SHP77 (cell line): ENCODE data around the gene RTRAF.

Source experiments
- DNase-seq, 2 experiments: peaks; one replicate each; lab custom pipeline; 2025; lab: John Stamatoyannopoulos, UW

Gene RTRAF

GRCh38 chr14:51996148-51996746 is 6.9 kb downstream of the RTRAF start:
- DNase-seq, result no peak

DNA sequence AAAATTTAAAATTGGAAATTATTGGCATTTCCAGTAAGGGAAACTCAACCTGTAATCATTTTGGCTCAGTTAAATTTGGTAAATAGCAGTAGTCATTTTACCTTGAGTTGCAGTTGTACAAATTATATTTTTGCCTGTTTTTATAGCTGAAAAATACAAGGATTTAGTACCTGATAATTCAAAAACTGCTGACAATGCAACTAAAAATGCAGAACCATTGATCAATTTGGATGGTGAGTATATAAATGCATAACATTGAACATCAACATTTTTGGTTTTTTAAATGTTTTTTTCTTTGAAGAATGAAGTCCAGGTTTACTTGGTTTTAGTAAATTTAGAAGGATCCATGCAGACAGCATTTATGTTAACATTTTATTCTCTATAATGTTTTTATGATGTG is 9.0 kb downstream of the RTRAF start:
- no peak for DNase-seq

DNA sequence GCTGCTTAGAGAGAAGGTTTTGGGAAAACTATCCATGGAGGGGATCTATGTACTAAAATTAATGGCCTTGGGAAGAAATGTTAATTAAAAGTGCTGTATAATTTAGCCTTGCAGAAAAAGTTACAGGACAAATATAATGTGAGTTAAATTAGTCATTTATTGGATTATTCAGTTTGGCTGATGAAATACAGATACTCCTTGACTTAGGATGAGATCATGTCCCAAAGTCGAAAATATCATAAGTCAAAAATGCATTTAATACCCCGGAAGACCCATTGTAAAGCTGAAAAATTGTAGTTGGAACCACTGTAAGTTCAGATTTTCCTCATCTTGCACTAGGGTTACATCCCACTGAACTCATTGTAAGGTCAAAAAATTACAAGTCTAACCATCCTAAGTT is 9.7 kb downstream of the RTRAF start:
- no peak for DNase-seq

DNA sequence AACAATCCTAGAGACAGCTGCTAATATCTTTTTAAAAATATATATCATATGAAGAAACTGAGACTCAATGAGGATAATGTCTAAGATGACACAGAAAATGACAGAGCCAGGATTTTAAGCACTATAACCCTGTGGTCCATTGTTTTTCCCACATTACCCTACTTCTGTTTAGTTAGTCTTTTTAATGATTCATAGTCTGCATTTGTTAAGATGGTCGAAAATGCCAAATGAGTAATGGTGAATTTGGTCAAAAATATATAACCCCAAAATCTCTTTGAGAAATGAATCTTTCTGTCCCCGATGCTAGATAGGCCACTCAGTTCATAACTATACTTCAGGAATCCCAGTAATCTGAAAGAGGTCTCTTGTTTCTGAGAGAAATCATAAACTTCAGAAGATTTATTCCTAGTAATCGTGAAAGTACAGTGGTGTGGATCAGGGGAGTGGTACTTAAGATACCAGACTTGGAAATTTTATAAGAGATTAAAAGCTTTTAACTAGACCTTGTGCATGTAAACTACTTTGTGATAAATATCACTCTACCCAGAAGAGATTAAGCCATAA is 10.8 kb downstream of the RTRAF start:
- no peak for DNase-seq

GRCh38 chr14:52000696-52001095 is 11.3 kb downstream of the RTRAF start:
- DNase-seq, result no peak

DNA sequence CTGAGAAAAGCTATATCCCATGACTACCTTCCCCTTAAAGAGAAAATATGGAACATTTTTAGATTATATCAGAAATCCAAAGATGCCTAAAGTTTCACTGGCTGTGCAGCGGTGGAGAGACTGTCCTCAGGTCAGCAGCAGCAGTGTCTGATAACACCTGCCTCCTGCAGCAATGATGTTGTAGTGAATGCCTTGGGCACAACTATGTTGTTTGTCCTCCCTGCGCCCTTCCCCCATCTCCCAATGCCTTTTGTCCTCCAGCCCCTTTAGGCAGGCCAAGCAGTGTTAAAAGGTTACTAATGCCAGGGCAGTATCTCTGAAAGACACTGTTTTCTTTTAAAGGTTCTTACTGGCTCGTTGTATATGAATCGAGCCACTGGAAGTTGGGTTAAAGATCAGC is 13.2 kb downstream of the RTRAF start:
- no peak for DNase-seq

- no peak for DNase-seq
Observed at GRCh38 chr14:52003324-52003723, 14.0 kb downstream of the RTRAF start.

GRCh38 chr14:52005625-52006024 is 16.3 kb downstream of the RTRAF start:
- no peak for DNase-seq

DNA sequence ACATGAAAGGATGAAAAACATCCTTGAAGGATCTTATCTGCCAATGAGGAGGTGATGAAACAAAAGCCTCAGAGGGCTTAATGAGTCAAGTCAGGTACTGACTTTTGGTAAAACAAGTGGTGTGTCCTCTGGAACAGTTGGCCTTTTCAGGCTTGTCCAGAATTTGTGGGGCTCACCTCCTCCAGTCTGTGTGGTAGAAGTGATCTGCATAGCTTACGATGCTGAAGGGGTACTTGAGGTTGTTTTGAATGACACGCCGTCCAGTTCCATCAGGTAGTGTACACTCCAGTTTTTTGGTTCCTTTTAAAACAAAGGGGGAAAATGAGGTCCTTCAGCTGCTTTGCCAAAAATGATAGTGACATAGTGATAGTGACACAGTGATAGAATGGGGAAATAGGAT is 17.0 kb downstream of the RTRAF start:
- DNase-seq, result no peak

- DNase-seq, result no peak
Observed at GRCh38 chr14:52007211-52007610, 17.9 kb downstream of the RTRAF start.

DNA sequence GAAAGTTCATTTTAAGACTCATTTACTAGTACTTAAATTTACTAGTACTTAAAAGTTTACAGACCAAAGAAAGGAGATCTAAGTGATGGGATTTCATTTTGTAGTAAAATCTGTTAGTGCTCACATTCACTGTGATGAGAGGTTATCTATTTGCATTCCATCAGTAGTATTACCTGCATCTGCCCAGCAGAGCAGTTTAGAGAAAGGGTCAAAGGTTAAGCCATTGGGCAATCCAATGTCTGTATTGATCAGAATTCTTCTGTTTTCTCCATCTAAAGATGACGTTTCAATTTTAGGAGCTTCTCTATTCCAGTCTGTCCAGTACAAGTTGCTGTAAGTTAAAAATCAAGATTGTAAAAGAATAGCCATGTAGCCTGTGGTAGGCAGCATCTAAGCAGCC is 18.3 kb downstream of the RTRAF start:
- DNase-seq, result no peak

GRCh38 chr14:52008136-52008535 is 18.8 kb downstream of the RTRAF start:
- DNase-seq, result no peak

DNA sequence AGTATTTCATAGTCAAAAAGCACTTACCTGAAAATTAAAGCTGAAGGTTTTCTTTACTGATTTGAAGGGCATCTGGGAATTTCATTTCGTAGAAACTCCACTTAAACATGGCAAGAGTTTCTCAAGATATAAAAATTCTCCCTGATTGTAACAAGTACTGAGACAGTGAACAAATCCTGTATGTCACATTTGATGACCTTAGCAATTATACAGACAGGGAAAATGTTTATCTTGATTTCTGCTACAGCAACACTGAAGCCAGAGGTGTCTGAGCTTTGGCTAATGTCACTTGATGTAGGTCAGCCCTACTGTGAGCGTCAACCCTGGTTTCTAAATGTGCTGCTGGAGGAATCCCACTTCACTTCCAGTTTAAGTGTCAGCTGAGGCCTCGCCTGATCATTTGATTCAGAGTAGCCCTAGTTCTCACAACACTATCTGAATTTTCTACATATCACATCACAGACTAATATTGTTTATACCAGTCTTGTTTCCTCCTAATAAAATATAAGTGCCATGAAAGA is 20.9 kb downstream of the RTRAF start:
- no peak for DNase-seq

DNA sequence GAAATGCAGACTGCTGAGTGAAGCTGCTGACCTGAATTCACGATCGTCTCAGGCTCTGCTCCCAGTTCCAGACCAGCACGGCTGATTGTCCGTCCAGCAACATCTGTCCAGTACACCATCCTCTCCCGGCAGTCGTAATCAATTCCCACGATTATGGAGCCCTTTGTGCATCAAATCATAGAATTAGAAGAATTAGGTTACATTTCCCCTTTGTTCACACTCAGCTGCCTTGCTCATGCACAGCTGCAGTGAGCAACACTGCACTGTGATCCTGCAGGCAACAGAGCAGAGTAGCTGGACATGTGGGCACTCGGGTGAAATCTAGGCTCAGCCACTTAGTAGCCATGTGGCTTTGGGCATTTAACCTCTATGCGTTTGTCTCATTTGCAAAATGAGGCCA is 22.2 kb downstream of the RTRAF start:
- no peak for DNase-seq

DNA sequence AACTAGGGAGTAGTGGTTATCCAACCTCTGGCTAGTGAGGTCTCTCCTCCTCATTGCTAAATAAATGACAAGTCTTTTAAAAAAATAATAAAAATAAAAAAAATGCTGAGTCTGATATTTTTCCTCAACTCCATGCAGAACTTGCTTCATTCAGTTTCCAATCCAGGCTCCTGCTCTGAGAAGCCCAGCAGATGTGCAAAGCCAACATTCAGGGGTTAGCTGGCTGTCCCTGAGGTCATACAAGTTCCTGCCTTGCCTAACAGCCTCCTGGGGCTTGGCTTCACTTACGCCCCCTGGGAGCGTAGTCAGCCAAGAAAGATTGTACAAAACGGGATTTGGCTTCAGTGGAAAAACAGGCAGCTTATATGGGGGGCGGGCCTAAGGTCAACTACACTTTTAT is 23.3 kb downstream of the RTRAF start:
- DNase-seq, result no peak

GRCh38 chr14:52013984-52014600 is 24.7 kb downstream of the RTRAF start:
- peak; percentile 4 to 7 for DNase-seq

- no peak for DNase-seq
Observed at GRCh38 chr14:52014601-52015267, 25.4 kb downstream of the RTRAF start.

DNA sequence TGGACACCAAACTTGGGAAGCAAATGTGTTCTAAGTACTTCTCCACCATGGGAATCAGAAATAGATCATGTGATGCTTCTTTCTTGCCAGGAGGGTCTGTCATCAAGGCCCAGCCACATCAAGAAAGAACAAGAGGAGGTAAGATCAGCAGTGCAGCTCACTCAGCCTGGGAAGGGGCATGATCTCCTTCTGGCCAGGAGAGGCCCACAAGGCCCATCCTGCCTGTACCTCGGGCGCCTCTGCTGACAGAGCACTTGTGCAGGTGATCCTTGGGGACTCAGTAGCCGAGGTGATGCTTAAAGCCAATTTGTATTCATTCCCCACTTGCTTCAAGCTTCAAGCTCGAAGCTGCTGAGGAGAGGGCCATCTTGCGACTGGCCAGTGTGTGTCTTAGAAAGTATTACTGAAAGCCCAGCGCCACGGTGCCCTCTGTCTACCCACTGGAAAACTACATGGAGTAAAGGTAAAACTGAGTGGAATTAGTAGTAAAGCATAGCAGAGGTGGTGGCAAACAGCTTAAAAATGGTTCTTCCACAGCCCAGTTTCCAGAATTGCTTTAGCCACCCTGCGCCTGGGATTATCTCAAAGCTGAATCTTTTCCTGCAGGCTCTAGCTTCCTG is 26.2 kb downstream of the RTRAF start:
- peak in 1 of 2 experiments; percentile 5 for DNase-seq

DNA sequence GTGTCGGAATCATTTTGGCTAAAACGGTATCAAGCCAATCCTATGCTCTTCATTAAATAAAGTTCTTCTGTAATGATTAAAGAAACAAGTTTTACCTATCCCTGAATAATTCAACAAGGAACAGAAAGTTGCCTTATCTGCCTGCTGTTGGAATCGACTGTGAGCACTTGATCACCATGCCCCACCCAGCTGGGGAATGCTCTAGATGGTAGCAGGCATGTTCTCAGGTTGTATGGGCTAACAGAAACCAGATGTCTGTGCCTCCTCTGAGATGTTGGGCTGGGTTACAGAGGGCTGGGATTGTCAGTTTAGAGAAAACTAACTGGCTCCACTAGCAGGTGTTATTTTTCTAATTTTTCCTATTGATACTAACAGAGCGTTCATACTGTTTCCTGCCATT is 28.9 kb downstream of the RTRAF start:
- DNase-seq, result no peak

DNA sequence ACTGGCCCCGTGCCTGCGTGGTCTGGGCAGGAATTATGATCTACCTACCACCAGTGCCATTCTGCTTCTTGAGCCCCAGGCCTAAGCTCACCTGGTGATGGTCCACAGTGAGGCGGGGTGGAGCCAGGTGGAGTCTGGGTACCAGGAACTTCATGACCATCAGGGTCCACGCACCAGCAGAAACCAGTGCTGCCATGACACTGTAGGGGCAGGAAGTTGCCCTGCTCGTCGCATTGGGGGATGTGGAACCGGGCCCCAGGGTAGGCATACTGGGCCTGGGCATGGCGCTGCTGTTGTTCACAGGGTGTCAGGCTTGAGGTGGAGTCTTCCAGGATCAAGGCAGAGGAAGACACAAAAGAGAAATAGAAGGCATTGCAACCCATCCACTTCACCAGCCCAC is 29.6 kb downstream of the RTRAF start:
- DNase-seq, result no peak

- DNase-seq, result no peak
Observed at GRCh38 chr14:52020161-52020714, 30.9 kb downstream of the RTRAF start.
